GM12865 (cell line): ENCODE measurements around the gene MAN2B1.
"Not testable (repeated sequence)": the region's sequence is repeated elsewhere in the genome, so short reads cannot be mapped to it uniquely, and the experiment has no call there.

Experiments used
- DNase-seq: peaks from one replicate; pipeline ENCODE4 v3.0.0; 2010; ENCODE audit warnings: low read depth
- H3K4me3 ChIP-seq: 2 replicates; pipeline ENCODE4 v1.5.1; 2011; ENCODE audit warnings: mild to moderate bottlenecking, low read depth, low read length, control low read depth
- CTCF ChIP-seq: IDR thresholded peaks from 2 replicates; pipeline ENCODE4 v1.5.1; 2011; ENCODE audit warnings: low read length, control low read depth, low read depth, inconsistent platforms; ENCODE audit not compliant: insufficient read depth; ENCODE audit errors: missing control alignments

The MAN2B1 gene

GRCh38 chr19:12705654-12706331 is 39.3 kb upstream of the MAN2B1 start:
- TF ChIP-seq CTCF: no peak
- no peak overlapping the region for H3K4me3 ChIP-seq
- DNase-seq: no peak

- no peak for TF ChIP-seq CTCF
- DNase-seq: no peak
- no peak overlapping the region for H3K4me3 ChIP-seq
Observed at GRCh38 chr19:12705169-12705568, 38.6 kb upstream of the MAN2B1 start.

DNA sequence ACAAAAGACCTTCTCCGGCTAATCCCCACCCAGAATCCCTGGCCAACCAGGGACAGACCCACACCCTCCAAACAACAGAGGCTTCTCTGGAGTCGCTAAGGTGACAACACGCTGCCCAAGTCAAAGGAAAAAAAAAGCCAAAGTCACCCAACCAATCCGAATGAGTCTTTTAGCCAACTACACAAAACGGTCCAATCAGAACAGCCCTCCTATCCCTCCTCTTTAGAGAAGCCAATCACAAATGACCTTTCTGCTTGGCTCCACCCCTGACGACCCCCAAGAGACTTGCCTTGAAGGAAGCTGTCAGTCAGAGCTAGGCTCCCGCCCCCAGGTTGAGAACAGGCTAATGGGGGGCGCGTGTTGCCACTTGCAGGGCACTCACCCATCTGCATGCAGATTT is 36.5 kb upstream of the MAN2B1 start:
- DNase-seq: peak; percentile 50
- no peak overlapping the region for H3K4me3 ChIP-seq

DNA sequence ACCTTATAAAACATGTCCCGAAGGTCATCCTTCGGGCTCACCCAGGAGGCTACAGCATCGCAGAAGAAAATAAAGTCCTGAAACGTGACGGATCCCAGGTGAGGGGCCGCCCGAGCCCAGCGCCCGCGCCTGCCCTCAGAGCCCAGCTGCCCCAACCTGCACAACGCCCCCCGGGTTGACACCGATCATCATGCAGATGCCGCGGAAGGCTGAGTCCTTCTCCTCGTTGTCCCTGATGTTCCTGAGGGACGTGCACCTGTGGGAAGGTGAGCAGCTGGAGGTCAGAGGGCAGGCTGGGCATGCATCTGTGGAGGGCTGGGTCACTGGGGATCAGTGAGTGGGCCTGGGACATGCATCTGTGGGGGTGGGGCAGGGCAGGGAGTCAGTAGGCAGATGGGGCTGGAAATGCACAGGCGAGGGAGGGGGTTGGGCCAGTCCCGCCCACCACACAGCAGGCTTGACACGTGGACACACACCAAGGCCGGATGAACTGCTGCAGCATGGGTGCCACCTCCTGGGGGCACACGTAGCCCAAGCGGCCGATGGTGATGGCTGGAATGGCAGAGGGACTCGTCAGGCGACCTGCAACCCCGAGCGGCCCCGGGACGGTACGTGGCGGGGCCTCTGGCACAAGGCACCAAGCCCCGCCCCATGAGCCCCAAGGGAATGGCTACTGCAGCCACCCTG is 35.2 kb upstream of the MAN2B1 start:
- no peak overlapping the region for H3K4me3 ChIP-seq
- DNase-seq: no peak
- TF ChIP-seq CTCF: no peak

More for the DNA sequence above, 36.5 kb upstream of the MAN2B1 start:
- no peak for TF ChIP-seq CTCF

DNA sequence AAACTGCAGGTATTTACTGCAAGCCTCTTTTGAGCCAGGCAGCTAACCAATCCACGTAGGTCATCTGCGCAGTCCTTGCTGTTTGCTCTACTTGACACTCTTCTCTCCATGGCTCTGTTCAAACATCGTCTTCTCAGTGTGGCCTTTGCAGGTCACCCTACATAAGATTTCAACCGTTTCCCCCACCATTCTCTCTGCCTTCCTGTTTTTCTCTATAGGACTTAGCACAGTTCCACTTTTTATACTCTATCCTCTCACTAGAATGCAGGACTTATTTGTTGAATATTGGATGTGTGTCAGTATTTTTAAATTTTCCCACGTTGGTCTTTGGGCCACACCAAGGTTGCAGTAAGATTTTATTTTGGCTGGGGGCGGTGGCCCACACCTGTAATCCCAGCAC is 31.6 kb upstream of the MAN2B1 start:
- TF ChIP-seq CTCF: no peak
- no peak for DNase-seq
- no peak overlapping the region for H3K4me3 ChIP-seq

- peak overlapping the region; percentile 70 for H3K4me3 ChIP-seq
- DNase-seq: not testable (repeated sequence)
Observed at GRCh38 chr19:12697425-12697824, 30.9 kb upstream of the MAN2B1 start.

GRCh38 chr19:12696366-12697335 is 30.1 kb upstream of the MAN2B1 start, which contains the start of gene FBXW9:
FBXW9 (minus strand) TSS chr19:12696631; CDS start chr19:12696581, 50 bp downstream.
- DNase-seq: peak; percentile 98
- no peak for TF ChIP-seq CTCF

More at GRCh38 chr19:12696366-12697335, 30.1 kb upstream of the MAN2B1 start, which contains the start of gene FBXW9:
- H3K4me3 ChIP-seq: peak within 1 kb of the TSS; percentile 70
